Ectodermal cell (in vitro differentiated cells): ENCODE measurements around the gene BIN1.

Source experiments
- H3K27ac ChIP-seq: 2 replicates; pipeline ENCODE4 v1.7.0; 2013; ENCODE audit warnings: mild to moderate bottlenecking, low read depth, low read length; ENCODE audit not compliant: insufficient read depth, poor library complexity, severe bottlenecking
- H3K27me3 ChIP-seq: 2 replicates; pipeline ENCODE4 v1.7.0; 2013; ENCODE audit warnings: mild to moderate bottlenecking, low read length; ENCODE audit not compliant: insufficient read depth, control insufficient read depth, poor library complexity, severe bottlenecking
- H3K36me3 ChIP-seq: one replicate; pipeline ENCODE4 v1.7.0; 2013; ENCODE audit warnings: low read length; ENCODE audit not compliant: control insufficient read depth, insufficient read depth
- H3K4me1 ChIP-seq: one replicate; pipeline ENCODE4 v1.7.0; 2013; ENCODE audit warnings: low read length; ENCODE audit not compliant: control insufficient read depth, insufficient read depth
- H3K4me3 ChIP-seq: 2 replicates; pipeline ENCODE4 v1.7.0; 2013; ENCODE audit warnings: low read depth, low read length, control low read depth; ENCODE audit not compliant: insufficient read depth
- H3K9me3 ChIP-seq: 2 replicates; pipeline ENCODE4 v1.7.0; 2013; ENCODE audit warnings: mild to moderate bottlenecking, low read length, moderate library complexity; ENCODE audit not compliant: control insufficient read depth
- WGBS, 2 experiments: methylation state at CpG; one replicate each; pipeline ENCODE4 v1.1.7; 2013; ENCODE audit warnings: missing lambda C conversion rate in 2 of 2; 5-methylcytosine and 5-hydroxymethylcytosine counted together

The BIN1 gene

DNA sequence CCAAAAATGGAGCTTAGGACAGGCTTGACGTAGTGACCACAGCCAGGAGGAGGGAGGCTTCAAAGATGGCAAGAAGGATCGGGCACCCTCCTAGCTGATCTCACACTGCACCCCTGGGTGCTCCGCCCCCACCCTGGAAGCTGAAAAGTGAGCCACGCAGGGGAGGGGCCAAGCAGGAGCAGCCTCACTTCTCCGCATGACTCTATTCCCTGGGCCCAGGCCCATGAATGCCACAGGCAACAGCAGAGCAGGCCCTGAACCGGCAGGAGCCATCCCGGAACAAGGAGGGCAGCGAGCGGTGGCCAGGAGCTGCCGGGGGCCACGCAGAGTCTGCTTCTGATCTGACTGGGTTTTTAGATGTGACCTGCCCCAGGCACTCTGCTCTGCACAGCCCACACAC lies 30.0 kb downstream of the BIN1 start:
- no peaks in the 10 kb centered on the region for H3K36me3 ChIP-seq
- H3K27ac ChIP-seq: no peak overlapping the region
- WGBS, 2 experiments: 74 to 77% methylated on average over 11 of the region's 11 CpGs
- H3K9me3 ChIP-seq: no peaks in the 10 kb centered on the region
- H3K4me1 ChIP-seq: peaks cover 39% of the 10 kb centered on the region
- no peak overlapping the region for H3K4me3 ChIP-seq
- H3K27me3 ChIP-seq: no peaks in the 10 kb centered on the region

DNA sequence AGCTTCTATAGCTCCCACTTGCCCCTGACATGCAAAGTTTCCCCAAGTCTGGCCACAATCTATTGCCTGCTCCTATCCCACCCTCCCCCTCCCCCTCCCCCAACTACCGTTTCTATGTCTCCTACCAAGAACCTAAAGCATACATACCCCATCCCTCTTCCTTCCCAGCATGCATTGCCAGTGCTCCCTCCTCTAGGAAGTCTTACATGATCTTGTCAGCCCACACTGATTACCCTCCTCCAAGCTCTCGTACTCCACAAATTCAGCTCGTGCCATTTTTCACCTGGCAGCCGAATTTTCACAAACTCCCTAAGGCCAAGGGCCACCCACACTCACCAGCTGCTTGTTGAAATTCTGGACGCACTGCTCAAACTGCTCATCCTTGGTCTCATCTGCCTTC lies 30.7 kb downstream of the BIN1 start:
- no peaks in the 10 kb centered on the region for H3K36me3 ChIP-seq
- no peaks in the 10 kb centered on the region for H3K27me3 ChIP-seq
- H3K4me3 ChIP-seq: no peak overlapping the region
- WGBS, 2 experiments: 89 to 92% methylated on average over 5 of the region's 5 CpGs
- no peak overlapping the region for H3K27ac ChIP-seq
- no peaks in the 10 kb centered on the region for H3K9me3 ChIP-seq
- H3K4me1 ChIP-seq: peaks cover 32% of the 10 kb centered on the region

DNA sequence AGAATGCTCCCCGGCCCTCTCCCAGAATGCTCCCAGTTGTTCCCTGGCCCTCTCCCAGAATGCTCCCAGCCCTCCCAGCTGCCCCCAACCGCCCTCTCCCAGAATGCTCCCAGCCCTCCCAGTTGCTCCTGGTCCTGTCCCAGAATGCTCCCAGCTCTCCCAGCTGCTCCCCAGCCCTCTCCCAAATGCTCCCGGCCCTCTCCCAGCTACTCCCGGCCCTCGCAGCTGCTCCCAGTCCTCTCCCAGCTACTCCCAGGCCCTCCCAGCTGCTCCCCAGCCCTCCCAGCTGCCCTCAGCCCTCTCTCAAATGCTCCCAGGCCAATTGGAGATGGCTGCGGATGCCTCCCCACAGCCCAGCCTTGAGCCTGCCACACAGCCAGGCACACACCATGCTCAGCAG lies 31.1 kb downstream of the BIN1 start:
- H3K27ac ChIP-seq: no peak overlapping the region
- WGBS, 2 experiments: 75 to 78% methylated on average over 6 of the region's 6 CpGs
- no peaks in the 10 kb centered on the region for H3K36me3 ChIP-seq
- no peak overlapping the region for H3K4me3 ChIP-seq
- H3K9me3 ChIP-seq: no peaks in the 10 kb centered on the region
- peaks cover 29% of the 10 kb centered on the region for H3K4me1 ChIP-seq
- no peaks in the 10 kb centered on the region for H3K27me3 ChIP-seq

DNA sequence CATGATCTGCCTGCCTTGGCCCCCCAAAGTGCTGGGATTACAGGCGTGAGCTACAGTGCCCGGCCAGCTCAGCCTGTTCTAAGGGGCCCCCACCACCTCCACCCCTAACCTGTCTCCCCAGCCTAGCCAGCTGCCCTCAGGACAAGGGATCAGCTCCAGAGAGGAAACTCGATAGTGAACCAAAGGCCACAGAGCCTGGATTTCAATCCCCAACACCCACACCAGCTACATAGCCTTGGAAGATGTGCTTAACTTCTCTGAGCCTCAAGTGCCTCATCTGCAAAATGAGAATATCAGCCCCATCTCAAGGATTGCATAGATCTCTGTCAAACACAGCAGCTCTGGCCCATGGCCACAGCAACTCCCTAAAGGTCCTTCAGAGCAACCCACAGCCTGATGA lies 32.0 kb downstream of the BIN1 start:
- Histone ChIP-seq H3K4me3 (no peak overlapping the region), H3K27ac (no peak overlapping the region), H3K9me3 (no peaks in the 10 kb centered on the region), H3K27me3 (no peaks in the 10 kb centered on the region), H3K4me1 (peaks cover 28% of the 10 kb centered on the region), H3K36me3 (no peaks in the 10 kb centered on the region)
- WGBS, 2 experiments: 89 to 93% methylated on average over 3 of the region's 3 CpGs

DNA sequence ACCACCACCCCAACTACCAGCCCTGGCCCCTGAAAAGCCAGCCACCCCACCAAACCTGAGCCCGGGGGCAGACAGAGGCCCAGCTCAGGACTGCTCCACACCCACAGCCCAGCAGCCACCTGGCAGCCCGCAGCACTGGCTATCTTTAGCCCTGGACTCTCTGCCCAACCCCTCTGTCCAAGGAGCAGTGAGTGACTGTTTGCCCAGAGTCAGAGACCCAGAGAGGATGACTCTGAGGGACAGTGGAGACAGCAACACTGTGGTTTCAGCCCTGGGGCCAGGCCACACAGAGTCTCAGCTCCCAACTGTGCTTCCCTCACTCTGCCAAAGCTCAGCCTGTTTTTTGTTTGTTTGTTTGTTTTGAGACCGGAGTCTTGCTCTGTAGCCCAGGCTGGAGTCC lies 32.6 kb downstream of the BIN1 start:
- Histone ChIP-seq H3K27me3 (no peaks in the 10 kb centered on the region), H3K4me3 (no peak overlapping the region), H3K36me3 (no peaks in the 10 kb centered on the region), H3K4me1 (peaks cover 22% of the 10 kb centered on the region), H3K27ac (no peak overlapping the region), H3K9me3 (no peaks in the 10 kb centered on the region)
- WGBS, 2 experiments: 85 to 87% methylated on average over 3 of the region's 3 CpGs

DNA sequence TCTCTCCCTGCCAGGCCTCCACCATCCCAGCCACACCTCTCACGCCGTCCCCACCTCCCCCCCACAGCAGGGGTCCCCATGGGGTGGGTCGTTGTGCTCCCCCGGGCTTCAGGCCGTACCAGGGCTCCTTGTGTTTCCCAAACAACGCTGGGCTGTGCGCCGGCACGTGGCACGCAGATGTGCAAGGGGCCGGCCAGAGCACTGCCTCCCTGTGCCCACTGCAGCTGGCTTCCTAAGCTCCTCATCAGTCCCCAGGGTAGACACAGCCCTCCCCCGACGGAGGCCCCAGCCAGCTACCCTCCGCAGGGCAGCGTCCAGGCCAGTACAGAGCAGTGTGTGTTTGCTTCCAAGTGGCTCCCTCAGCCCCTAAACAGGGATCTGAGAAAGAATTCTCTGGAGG lies 34.0 kb downstream of the BIN1 start:
- no peaks in the 10 kb centered on the region for H3K36me3 ChIP-seq
- H3K4me1 ChIP-seq: peaks cover 20% of the 10 kb centered on the region
- WGBS, 2 experiments: 83 to 86% methylated on average over 15 of the region's 15 CpGs
- H3K27ac ChIP-seq: no peak overlapping the region
- H3K4me3 ChIP-seq: no peak overlapping the region
- H3K27me3 ChIP-seq: no peaks in the 10 kb centered on the region
- no peaks in the 10 kb centered on the region for H3K9me3 ChIP-seq

DNA sequence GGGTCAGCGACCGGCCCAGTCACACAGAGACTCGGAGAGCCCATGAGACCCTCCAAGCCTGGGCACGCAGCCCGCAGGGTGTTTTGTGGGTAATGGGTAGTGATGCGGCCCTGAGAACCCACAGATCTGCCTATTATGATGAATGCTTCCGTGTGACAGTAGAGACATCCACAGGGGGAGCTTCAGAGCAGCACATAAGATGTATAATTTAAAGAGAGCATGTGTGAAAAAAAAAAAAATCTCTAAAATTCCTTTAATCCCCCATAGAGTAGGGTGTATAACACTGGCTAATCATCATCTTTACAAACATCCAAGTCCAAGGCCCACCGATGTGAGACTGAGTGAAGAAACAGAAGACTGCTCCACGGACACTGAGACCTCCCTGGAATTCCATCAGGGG lies 34.6 kb downstream of the BIN1 start:
- Histone ChIP-seq H3K4me1 (peaks cover 14% of the 10 kb centered on the region), H3K4me3 (no peak overlapping the region), H3K36me3 (no peaks in the 10 kb centered on the region), H3K9me3 (no peaks in the 10 kb centered on the region), H3K27me3 (no peaks in the 10 kb centered on the region), H3K27ac (no peak overlapping the region)
- 82% methylated on average over 9 of the region's 9 CpGs for WGBS, 2 experiments

DNA sequence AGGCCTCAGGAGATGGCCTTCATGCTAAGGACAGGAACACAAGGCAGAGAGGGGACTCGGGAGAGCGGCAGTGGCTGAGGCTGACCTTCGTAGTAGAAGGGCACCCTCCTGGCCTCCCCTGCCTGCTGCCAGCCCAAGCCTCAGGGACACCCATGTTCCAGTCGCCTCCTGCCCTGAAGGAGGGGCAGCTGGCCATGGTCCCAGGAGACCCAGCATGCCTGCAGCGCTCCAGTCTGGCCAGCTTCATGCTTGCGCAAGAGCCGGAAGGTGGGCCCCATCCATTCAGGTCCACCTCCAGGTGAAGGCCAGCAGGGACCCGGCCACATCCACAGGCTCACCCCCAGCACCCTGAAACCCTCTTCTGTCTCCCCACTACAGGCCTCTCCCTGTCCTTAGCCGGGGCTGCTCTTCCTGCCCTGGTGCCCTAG lies 35.0 kb downstream of the BIN1 start:
- Histone ChIP-seq H3K27me3 (no peaks in the 10 kb centered on the region), H3K36me3 (no peaks in the 10 kb centered on the region), H3K4me1 (peaks cover 12% of the 10 kb centered on the region), H3K27ac (no peak overlapping the region), H3K9me3 (no peaks in the 10 kb centered on the region), H3K4me3 (no peak overlapping the region)
- WGBS, 2 experiments: 94 to 96% methylated on average over 9 of the region's 9 CpGs

DNA sequence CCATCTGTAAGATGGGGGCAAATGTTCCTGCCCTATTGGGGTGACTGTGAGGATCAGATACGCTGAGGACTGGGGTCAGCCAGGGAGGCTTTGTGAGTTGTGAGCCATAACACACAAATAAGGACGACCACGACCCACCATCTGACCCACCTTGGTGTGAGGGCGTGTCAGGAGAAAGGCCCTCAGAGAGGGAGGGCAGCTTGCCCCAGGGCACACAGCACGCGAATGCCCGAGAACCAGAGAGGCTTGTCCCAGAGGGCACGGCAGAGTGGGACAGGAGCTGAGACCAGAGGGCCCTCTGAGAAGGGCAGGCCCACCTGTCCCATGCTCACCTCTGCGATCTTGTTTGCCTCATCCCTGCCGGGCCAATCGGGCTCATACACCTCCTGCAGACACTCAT lies 36.7 kb downstream of the BIN1 start:
- Histone ChIP-seq H3K36me3 (no peaks in the 10 kb centered on the region), H3K4me1 (peaks cover 15% of the 10 kb centered on the region), H3K4me3 (no peak overlapping the region), H3K9me3 (no peaks in the 10 kb centered on the region), H3K27ac (no peak overlapping the region), H3K27me3 (no peaks in the 10 kb centered on the region)
- 92 to 95% methylated on average over 11 of the region's 11 CpGs for WGBS, 2 experiments

DNA sequence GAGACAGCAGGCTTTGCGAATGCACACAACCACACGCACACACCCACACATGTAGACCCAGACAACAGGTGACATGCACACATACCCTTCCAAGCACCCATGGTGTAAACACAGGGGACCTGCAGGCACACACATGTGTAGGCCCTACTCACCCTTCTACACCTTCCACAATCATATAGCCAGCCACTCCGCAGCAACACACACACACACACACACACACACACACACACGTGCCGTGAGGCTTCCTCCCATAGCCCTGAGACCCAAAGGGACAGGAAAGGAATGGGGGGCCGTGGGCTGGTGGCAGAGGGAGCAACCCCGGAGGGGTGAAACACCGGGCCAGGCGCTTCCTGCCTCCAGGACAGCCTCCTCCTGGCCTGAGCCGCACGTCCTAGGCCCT lies 37.4 kb downstream of the BIN1 start:
- no peaks in the 10 kb centered on the region for H3K27me3 ChIP-seq
- H3K36me3 ChIP-seq: no peaks in the 10 kb centered on the region
- H3K4me1 ChIP-seq: peaks cover 21% of the 10 kb centered on the region
- no peaks in the 10 kb centered on the region for H3K9me3 ChIP-seq
- H3K27ac ChIP-seq: no peak overlapping the region
- H3K4me3 ChIP-seq: no peak overlapping the region
- WGBS, 2 experiments: 90 to 92% methylated on average over 11 of the region's 11 CpGs

DNA sequence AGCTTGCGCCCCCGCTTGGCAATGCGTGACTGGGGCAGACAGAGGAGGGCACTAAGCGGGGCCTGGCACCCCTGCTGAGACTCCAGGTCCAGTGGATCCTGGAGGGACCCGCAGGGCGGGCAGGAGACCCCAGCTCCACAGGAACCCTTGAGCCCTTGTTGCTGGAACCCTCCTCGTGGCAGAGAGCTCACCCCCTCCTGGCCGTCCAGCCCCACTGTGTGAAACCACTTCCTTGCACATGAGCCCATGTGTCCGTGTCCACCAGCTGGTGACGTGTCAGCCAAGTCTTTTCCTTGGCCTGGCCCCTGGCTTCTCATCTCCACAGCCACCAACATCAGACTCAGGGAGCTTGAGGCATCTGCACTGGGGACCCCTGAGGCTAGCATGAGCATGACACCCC lies 38.0 kb downstream of the BIN1 start:
- Histone ChIP-seq H3K4me1 (peaks cover 21% of the 10 kb centered on the region), H3K36me3 (no peaks in the 10 kb centered on the region), H3K27me3 (no peaks in the 10 kb centered on the region), H3K4me3 (no peak overlapping the region), H3K9me3 (no peaks in the 10 kb centered on the region), H3K27ac (no peak overlapping the region)
- WGBS, 2 experiments: 89 to 91% methylated on average over 10 of the region's 10 CpGs
